ENCODE results near the gene NRN1L.

- TF ChIP-seq, protein P1, sequence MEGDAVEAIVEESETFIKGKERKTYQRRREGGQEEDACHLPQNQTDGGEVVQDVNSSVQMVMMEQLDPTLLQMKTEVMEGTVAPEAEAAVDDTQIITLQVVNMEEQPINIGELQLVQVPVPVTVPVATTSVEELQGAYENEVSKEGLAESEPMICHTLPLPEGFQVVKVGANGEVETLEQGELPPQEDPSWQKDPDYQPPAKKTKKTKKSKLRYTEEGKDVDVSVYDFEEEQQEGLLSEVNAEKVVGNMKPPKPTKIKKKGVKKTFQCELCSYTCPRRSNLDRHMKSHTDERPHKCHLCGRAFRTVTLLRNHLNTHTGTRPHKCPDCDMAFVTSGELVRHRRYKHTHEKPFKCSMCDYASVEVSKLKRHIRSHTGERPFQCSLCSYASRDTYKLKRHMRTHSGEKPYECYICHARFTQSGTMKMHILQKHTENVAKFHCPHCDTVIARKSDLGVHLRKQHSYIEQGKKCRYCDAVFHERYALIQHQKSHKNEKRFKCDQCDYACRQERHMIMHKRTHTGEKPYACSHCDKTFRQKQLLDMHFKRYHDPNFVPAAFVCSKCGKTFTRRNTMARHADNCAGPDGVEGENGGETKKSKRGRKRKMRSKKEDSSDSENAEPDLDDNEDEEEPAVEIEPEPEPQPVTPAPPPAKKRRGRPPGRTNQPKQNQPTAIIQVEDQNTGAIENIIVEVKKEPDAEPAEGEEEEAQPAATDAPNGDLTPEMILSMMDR (IDR thresholded peaks at IDR 0.05), result no peak
- no peak for TF ChIP-seq POLR2A (IDR thresholded peaks at IDR 0.05)
These were observed 46.9 kb upstream of the NRN1L start for GRCh38 chr16:67837811-67838210.
